HG02571 (cell line): ENCODE results near the gene ATP5F1C.
"Not testable (repeated sequence)": the region's sequence is repeated elsewhere in the genome, so short reads cannot be mapped to it uniquely, and the experiment has no call there.

Experiments
- ATAC-seq: cut with Tn5 transposase; IDR thresholded peaks from one replicate; pipeline ENCODE4 v1.9.1; 2021; ENCODE audit warnings: mild to moderate bottlenecking, moderate library complexity; ENCODE audit not compliant: unreplicated experiment

The ATP5F1C gene

DNA sequence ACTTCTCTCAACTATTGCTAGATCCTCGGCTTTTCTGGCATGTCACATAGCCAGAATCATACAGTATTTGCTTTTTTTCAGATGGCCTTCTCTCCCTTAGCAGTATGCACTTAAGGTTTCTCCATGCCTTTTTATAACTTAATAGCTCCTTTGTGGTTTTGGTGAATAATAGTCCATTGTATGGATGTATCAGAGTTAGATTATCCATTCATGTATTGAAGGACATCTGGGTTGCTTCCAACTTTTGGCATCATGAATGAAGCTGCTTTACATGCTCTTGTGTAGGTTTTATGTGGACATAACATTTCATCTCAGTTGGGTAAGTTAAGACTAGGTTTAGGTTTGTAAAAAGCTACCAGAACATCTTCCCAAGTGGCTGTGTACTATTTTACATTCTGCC lies 4.6 kb downstream of the ATP5F1C start:
- no peak for ATAC-seq

DNA sequence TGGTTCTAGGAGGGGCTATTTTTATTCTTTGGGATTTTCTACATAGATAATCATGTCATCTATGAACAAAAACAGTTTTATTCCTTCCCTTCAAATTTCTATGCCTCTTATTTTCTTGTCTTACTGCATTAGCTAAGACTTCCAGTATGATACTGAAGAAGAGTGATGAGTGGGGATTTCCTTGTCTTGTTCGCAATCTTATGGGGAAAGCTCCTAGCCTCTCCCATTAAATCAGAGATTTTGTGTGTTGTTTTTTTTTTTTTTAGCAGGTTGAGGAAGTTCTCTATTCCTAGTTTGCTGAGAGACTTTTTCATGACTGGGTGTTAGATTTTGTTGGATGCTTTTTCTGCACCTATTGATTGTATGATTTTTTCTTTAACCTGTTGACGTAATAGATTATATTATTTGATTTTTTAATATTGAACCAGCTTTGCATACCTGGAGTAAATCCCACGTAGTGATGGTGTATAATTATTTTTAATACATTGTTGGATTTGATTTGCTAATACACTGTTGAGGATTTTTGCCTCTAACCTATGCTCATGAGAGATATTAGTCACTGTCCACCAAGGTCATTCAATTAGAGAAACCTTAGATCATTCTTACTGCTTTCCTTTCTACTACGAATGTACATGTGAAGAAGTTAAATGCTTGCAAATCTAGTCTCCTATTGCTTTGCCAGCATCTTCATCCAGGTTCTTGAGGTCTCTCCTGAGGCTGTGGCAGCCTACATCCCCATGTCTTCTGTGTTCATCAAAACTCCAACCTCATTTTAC lies 6.5 kb downstream of the ATP5F1C start:
- ATAC-seq, result no peak

DNA sequence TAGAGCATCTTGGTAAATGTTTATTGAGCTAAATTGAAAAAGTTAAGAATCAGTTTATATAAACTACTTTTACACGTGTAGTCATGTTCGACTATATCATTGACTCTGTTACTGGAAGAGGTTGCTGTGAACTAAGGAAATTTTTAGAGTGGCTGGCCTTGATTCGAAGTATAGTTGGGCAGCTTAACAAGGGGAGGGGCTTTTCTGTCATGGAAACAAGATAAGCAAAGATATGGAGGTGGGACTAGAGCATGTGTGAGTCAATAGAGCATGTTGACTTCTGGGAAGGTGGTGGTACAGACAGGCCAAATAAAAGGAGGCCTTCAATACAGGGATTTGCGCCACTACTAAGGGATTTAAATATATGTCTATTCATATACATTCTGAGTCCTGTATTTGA lies 7.6 kb downstream of the ATP5F1C start:
- no peak for ATAC-seq

DNA sequence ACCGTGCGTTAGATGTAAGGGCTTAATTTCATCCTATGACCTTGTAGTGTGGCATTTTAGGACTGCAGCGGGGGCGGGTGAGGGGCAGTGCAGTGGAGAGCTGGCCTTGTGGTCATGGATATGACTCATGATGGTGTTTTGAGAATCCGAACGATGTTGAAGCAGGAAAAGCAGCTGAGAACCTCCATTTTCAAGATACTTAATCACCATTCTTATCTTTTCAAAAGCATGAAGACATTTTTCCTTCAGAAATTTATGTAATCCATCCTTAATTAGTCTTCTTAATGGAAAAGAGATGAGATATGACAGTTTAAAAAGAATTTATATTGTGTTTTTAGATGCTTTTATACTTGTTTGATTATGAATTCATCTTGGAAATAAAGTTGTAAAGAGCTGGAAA lies 9.6 kb downstream of the ATP5F1C start:
- ATAC-seq, result no peak

DNA sequence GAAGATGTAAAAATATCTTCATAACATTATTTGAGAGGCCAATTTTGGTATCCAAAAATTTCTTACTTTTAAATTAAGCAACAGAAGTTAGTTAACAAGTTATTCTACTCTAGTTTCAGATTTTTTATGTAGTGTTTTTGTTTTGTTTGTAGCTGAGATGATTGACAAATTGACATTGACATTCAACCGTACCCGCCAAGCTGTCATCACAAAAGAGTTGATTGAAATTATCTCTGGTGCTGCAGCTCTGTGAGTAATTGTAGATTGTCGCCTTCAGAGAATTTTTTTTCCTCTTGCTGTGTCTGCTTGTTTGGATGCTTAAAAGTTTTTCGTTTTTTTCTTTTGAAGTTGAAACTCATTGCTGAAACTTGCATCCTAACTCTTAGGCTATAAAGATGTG lies 14.6 kb downstream of the ATP5F1C start:
- no peak for ATAC-seq

DNA sequence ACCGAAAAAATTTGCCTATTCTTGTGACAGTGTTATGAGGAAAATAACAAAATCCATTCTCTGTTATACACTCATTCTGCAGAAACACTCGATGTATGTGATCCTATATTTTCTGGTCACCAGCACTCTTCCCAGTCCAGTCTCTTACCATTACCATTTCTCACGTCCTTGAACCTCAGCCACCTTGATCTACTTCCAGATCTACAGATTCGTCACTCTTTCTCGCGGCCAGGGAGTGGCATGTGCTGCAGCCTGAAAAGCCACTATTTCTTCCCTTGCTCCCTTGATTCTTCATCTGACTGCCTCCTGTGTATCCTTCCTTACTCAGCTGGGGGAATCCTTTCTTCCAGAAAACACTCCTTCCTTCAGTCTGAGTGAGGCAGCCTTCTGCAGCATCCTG lies 16.2 kb downstream of the ATP5F1C start:
- no peak for ATAC-seq

DNA sequence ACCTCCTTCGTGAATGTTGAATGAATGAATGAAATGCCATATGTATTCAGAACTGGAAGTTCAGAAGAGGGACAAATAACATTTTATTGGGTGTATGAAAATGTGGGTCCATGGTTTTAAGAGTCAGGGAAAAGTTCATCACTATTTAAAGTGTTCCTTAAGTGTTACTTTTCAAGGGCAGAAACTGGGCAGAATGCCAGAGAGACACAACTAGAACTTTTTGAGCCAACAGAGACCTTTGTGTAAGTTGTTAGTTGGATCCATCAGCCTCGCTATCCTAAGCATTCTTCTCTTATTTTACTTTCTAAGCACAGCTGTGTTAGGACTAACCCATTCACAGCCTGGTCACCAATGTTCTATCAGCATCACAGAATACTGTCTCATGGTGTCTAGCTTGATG lies 16.8 kb downstream of the ATP5F1C start:
- no peak for ATAC-seq

DNA sequence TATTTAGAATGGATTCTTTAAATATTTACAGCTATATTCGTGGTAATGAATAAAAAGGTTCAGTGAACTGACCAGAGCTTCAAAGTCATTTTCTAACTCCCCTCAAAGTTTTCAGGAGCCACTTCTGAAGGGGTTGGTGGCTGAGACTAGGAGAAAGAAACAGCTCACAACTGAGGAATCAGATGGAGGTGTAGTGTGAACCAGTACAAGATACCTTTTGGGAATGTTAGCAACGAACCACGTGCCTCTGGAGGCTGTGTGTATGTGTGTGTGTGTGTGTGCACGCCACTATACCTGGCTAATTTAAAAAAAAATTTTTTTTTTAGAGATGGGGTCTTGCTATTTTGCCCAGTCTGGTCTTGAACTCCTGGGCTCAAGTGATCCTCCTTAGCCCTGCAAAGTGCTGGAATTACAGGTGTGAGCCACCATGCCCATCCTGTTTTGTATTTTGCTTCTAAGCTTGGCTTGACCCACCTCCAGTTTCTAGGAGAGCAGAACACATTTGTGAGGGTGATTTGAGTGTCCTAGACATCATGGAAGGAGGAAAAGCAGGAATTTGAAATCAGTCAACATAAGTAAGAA lies 20.8 kb downstream of the ATP5F1C start:
- no peak for ATAC-seq

DNA sequence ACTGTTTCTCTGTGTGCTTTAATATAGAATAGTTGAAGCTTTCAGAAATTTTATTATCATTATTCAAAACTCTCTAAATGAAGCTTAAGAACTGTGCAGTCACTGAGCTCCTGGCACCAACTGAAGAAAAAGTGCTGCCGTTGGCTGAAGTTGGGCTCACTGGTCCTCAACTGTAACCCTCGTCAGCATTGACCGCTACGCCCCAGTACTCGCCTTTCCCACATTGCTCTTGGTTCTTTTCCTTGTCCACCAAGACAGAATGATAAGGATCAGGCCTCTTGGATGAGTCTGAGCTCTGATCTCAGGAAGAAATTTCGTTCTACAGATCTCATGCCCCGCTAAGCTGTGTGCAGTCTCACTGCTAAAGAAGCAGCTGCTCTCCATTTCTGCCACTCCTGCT lies 22.5 kb downstream of the ATP5F1C start:
- no peak for ATAC-seq

DNA sequence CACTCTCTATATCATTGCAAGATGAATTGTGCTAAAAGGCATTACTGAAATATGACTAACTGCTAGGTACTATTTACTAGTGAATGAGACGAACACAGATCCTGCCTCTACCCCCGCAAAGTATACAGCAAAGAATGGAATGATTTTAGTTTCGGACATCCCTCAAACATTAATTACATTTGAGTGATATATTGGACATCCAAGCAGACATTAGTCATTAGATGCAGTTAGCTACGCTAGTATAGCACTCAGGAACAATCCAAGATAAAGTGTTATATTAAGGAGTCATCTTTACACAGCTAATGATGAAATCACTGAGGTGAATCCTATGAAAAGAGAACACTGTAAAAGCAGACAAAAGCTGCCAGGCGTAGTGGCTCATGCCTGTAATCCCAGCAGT lies 23.0 kb downstream of the ATP5F1C start:
- ATAC-seq, result no peak

DNA sequence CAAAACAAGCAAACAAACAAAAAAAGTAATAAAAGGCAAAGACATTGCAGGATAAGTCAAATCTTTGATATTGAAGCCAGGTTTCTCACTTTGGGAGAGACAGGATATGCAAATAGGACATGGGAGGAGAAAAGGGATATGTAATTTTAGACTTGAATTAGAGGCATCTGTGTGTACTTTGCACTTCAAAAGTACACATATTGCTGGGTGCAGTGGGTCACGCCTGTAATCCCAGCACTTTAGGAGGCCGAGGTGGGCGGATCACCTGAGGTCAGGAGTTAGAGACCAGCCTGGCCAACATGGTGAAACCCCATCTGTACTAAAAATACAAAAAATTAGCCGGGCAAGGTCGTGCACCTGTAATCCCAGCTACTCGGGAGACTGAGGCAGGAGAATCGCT lies 23.8 kb downstream of the ATP5F1C start:
- ATAC-seq, result not testable (repeated sequence)

DNA sequence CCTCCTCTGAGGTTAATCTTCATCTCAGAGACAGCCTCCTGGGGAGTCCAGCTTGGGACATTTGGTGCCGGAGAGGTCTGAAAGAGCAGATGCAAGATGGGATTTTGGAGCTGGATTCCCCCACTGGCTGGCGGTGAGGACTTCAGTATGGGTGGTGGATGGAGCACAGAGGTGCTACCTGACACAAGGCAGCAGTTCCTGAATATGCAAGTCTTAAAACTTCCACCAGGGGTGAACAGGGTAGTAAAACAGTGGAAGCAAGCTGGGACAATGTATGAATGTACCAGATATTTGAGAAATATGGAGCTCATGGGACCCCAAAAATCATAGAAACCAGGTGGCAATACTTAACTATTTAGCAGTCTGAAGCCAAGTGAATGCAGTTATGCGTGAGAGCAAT lies 25.5 kb downstream of the ATP5F1C start:
- no peak for ATAC-seq

DNA sequence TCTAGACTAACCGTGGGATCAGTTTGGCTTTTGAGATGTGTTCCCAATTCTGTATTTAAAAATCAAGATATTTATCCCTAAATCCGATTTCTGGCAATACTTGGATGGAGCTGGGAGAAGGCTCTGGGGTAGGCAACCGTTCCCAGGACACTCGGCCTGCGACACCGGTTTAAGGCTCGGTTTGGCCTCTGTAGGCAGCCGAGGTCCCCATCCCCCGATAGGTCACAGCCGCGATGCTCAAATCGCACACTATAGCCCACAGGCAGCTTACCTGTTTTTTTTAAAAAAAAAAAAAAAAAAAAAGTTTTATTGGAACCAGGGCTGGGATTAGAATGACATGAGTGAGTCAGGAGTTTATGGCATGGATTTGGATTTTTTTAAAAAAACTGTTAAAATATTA lies 29.6 kb downstream of the ATP5F1C start:
- ATAC-seq, result no peak

DNA sequence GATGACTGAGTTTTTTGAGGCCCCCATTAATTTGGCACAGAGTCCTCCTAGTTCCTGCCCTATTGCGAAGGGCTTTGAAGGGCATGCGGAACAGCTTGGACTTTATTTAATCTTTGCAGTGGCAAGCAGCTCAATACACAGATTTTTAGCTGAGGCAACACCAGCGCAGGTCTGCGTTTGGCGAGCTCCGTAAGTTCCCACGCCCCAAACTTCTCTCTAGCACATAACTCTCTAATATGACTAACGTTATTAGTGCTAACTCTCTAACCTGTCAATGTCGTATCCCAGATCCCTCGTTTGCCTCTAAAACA lies 30.0 kb downstream of the ATP5F1C start:
- peak; percentile 10 for ATAC-seq

DNA sequence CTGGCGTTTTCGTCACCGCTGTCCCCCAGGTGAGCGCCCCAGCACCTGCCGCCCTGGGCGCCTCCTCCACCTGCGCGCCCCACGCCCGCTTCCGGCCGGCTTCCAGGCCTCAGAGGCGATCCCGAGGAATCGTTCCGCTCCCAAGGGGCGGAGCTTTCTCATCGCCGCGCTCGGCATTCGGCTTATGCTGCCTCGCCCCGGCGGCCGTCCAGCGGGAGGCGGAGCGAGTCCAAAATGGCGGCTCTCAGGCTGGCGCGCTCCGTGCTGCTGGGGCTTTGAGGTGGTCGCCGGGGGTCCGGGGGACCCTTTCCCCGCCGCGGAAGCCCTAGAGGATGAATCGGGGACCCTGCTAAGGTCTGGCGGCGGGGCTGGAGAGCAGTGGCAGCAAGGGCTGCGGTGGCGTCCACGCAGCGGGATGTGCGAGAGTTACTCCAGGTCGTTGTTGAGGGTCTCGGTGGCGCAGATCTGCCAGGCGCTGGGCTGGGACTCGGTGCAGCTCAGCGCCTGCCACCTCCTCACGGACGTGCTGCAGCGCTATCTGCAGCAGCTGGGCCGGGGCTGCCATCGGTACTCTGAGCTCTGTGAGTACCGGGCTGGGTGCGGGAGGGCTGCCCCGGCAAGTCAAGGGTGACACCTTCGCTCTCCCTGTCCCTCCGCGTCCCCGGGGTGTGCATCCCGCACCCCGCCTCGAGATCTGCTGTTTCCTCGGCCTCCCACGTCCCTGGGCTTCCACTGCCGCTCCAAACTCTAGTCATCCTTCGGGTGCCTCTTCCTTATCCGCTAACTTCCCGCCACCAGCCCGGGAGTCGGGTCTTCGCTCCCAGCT lies 30.5 kb downstream of the ATP5F1C start, which contains the start of gene TAF3:
Gene TAF3, plus strand, starts transcription at position 211 of the 826 bp plus-strand sequence. Its CDS starts 205 bp downstream, at position 416.
- peak; percentile 85 for ATAC-seq

DNA sequence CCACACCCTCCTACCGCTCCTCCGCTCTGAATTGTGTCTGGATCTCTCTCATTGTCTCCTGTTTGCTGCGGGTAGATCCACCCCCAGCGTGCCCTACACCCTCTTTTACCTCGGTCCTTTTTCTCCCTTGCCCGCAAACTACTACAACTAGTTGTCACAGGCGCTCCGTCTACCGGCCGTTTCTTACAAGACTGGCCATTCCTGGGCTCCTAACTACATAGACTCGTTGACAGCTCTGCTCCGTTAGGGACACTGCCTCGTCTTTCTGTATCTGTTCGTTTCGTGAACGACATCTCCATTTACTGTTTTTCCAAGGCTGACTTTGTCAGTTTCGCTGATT lies 31.1 kb downstream of the ATP5F1C start:
- ATAC-seq, result peak; percentile 39

DNA sequence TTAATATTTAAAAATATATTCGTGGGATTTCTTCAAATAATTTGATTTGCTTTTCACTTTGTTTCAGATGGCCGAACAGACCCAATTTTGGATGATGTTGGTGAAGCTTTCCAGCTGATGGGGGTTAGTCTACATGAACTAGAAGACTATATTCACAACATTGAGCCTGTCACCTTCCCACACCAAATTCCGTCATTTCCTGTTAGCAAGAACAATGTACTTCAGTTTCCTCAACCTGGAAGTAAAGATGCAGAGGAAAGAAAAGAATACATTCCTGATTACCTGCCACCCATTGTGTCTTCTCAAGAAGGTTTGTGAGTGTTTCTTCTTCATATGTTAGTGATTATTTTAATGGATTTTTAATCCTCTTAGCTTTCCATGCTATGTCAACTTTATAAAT lies 36.3 kb downstream of the ATP5F1C start:
- no peak for ATAC-seq

DNA sequence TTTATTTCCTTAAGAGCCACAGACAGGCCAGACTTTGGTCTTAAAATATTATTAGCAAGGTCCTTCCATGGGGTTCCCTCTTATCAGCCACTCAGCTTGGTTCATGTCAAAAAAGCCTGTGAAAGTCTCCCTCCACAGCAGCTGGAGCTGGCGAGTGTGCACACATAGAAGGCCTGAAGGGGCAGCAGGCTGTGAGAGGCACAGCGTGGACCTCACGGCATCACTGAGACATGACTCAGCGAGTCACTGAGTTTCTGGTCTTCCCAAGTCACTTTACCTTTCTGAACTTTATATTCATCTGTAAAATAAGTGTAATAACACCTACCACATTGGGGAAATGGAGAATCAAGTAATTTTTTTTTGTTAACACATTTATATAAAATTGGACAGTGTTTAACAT lies 39.0 kb downstream of the ATP5F1C start:
- ATAC-seq, result no peak

DNA sequence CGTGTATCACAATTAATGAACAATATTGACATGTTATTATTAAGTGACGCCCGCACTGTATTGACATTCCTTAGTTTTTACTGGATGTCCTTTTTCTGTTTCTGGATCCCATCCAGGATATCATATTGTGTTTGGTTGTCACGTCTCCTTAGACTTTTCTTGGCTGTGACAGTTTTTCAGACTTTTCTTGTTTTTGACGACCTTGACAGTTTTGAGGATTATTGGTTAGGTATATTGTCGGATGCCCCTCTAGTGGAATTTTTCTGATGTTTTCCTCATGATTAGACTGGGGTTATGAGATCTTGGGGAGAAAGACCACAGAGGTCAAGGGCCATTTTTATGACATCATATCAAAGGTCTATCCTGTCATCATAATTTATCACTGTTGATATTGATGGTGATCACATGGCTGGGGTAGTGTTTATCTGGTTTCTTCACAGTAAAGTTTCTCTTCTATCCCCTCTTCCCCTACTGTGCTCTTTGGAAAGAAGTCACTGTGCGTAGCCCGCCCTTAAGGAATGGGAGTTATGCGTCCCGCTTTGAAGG lies 41.4 kb downstream of the ATP5F1C start:
- ATAC-seq, result no peak

DNA sequence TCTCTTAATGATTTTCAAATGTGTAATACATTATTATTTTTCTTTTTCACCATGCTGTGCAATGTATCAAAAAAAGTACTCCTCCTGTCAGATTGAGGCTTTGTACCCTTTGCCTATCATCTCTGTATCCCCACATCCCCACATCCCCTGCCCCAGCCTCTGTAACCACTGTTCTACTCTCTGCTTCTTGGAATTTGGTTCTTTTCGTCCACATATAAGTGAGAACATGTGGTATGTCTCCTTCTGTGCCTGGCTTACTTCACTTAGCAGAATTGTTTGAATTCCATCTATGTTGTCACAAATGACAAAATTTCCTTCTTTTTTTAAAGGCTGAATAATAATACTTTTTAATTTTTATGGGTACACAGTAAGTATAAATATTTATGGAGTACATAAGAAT lies 44.1 kb downstream of the ATP5F1C start:
- no peak for ATAC-seq

DNA sequence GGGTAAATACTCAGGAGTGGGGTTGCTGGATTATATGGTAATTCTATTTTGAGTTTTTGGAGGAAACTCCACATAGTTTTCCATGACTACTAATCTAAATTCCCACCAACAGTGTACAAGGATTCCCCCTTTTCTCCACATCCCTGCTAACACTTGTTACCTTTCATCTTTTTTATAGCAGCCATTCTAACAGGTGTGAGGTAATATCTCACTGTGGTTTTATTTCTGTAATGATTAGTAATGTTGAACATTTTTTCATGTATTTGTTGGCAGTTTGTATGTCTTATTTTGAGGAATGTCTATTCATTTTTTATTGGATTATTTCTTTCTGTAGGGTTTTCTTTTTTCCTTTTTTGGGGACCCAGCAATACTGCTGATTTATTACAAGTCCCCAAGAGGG lies 45.2 kb downstream of the ATP5F1C start:
- no peak for ATAC-seq

DNA sequence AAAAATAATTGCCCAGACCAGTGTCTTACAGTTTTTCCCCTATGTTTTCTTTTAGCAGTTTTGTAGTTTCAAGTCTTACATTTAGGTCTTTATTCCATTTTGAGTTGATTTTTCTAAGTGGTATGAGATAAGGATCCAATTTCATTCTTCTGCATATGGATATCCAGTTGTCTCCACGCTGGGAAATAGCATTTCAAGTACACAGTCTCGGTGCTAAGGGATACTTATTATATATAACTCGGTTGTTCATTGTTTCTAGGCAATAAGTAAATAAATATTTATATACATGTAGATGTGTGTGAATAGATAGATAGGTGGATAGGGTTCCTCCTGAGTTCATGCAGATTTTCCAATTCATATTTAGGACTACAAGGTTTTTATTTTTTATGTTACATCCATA lies 46.3 kb downstream of the ATP5F1C start:
- no peak for ATAC-seq
